HG02938 (cell line): Measurements from ENCODE around the gene SLC25A19.

Experiments
- ATAC-seq: cut with Tn5 transposase; IDR thresholded peaks from one replicate; pipeline ENCODE4 v1.9.1; 2021; ENCODE audit warnings: mild to moderate bottlenecking, moderate library complexity; ENCODE audit not compliant: unreplicated experiment

Gene SLC25A19

GRCh38 chr17:75244133-75244866, 44.9 kb downstream of the SLC25A19 start:
- ATAC-seq, result no peak

DNA sequence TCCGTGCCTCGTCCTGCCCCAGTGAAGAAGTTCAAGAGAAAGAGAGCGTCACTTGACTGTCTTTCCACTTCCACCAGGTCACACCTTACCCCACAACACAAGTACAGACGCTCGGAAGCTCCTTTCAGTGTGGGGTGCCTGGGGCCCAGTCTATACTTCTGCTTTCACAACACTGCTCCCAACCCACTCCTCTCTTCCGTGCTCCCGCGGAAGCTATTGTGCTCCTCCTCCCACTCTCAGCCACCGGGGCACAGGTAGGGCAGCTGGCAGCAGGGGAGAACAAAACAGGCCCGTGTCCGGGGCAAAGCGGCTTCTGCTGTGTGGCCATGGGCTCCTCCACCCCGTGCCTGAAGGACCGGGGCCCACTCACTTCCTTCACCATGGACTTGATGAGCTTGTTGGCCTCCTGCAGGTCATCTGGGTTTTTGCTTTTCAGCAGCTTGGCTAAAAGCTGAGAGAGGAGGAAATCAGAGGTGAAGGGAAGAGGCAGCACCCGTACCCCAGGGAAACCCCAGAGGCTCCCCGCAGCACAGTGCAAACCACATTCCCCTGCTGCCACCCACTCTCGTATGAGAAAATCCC, 46.7 kb downstream of the SLC25A19 start:
- ATAC-seq, result no peak

DNA sequence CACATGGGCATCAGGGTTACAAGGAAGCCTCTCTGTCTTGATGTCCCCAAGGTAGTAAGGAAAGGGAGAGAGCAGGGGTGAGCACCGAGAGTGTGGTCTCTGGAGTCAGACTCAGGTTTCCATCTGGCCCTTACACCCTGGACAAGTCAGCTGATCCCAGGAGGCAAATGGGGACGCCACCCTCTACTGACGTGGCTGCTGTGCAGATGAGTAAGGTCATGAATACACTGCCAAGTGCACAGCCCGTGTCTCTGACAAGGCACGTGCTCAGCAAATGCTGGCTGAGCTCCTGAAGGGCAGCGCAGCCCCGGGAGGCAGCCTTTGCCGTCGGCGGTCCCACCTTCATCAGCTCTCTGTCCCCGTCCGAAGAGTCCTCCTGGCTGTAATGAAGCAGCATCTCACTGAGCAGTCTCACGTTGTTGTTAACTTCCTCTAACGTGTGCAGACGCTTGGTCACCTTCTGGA, 47.2 kb downstream of the SLC25A19 start:
- ATAC-seq, result no peak

- ATAC-seq, result no peak
Observed at GRCh38 chr17:75241502-75241901, 47.7 kb downstream of the SLC25A19 start.

DNA sequence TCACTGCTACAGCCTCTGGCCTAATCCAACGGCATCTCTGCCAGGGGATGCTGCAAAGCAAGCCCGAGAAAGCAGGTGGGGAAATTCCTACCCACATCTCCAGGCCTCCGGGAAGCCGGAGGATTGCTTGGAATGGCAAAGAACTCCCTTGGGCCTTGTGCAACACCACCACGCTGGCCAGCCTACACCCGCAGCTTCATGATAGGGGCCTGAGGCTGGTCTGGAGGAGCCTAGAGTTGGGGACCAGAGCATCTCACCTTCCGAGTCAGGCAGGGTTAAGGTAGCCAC, 48.1 kb downstream of the SLC25A19 start:
- ATAC-seq, result no peak

- no peak for ATAC-seq
Observed at GRCh38 chr17:75240394-75241142, 48.7 kb downstream of the SLC25A19 start.

GRCh38 chr17:75239778-75240393, 49.3 kb downstream of the SLC25A19 start:
- no peak for ATAC-seq

- no peak for ATAC-seq
Observed at GRCh38 chr17:75239214-75239613, 50.0 kb downstream of the SLC25A19 start.

GRCh38 chr17:75238684-75239191, 50.5 kb downstream of the SLC25A19 start:
- ATAC-seq, result no peak

GRCh38 chr17:75238020-75238580, 51.1 kb downstream of the SLC25A19 start:
- ATAC-seq, result no peak

DNA sequence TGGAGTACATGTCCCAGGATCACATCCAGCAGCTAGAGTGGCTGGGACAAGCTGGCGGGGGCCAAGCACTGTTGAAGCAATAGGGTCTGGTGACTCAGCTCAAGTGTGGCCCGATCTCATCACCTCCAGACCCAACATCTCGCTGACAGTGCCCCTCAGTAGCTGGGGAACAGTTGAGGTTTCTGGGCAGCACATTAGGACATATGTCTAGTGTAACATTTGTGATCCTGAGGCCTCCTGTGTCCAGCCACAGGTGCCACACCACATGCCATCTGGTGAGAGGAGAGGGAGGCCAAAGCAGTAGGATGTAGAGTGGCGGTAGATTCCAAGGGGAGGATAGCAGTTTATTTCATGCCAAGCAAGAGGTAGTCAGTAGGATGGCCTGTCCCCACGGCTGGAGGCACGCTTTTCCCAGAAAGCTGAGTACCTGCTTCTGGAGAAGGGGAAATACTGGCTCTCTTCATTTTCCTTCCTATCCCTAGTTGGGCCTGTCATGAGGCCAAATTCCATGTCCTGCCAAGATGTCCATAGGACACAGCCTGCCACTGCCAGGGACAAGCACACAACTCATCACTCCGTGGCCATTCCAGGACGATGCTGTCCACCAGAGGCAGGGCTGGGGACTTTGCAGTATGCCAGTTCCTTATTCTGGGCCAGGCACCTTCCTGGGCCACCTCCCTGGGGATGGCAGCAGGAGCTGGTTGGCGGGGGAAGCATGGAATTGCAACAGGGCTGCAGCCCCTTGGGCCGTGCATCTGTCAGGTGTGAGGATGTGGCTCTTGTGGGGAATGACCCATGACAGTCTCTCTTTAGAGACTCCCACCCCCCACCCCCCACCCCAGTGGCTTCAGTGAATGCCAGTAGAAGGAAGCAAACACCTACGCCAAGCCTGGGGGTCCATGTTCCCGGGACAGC, 51.9 kb downstream of the SLC25A19 start:
- ATAC-seq, result no peak

GRCh38 chr17:75232786-75233185, 56.4 kb downstream of the SLC25A19 start:
- ATAC-seq, result no peak

DNA sequence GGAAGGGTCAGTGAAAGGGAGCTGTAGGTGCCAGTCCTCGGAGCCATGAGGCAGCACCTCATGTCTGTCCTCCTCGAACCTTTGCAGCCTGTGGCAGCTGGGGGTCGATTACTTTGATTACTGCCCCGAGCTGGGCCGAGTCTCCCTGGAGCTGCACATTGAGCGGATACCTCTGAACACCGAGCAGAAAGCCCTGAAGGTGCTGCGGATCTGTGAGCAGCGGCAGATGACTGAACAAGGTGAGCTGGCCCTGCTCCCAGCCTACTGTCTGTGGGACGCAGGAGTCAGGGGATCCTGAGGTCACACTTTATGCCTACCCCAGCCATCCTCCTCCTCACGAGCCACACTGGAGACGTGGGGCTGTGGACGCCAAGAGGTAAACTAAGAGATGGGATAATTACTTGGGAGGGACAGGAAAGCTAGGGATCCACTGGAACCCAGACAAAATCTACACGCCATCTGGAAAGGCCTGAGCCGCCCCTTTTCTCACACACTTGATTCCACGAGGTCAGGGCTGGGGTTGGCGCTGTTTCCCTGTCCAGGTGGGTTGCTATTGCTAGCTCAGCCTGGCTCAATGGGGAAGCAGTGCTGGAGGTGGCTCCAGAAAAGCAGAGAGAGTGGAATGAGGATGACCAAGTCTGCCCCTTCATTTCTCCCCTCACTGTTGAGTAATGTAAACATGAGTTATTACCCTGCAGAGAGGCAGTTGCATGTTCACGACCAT, 57.3 kb downstream of the SLC25A19 start:
- no peak for ATAC-seq

DNA sequence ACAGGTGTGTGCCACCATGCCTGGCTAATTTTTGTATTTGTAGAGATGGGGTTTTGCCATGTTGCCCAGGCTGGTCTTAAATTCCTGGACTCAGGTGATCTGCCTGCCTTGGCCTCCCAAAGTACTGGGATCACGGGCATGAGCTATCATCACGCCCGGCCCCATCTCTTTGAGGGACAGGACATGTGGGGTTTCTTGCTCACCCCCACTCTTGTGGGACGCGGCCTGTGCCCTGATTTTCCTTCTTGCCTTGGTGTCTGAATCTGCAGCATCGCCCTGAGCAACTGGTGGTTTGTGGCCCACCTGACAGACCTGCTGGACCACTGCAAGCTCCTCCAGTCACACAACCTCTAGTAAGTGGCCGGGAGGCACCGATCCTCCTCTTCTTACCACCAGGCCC, 58.2 kb downstream of the SLC25A19 start:
- no peak for ATAC-seq

- ATAC-seq, result no peak
Observed at GRCh38 chr17:75228847-75229246, 60.4 kb downstream of the SLC25A19 start.

- ATAC-seq, result no peak
Observed at GRCh38 chr17:75228305-75228704, 60.9 kb downstream of the SLC25A19 start.

GRCh38 chr17:75227729-75228128, 61.5 kb downstream of the SLC25A19 start:
- no peak for ATAC-seq

DNA sequence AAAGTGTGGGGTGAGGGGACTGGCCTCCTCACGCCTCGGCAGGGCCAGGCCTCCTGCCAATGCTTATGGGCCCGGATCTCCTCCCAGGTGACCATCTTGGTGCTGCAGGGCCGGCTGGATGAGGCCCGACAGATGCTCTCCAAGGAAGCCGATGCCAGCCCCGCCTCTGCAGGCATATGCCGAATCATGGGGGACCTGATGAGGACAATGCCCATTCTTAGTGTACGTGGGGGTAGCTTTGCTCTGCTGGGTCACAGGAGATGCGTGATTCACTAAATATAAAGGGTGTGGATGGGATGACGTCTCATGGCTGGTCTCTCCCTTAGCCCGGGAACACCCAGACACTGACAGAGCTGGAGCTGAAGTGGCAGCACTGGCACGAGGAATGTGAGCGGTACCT, 64.2 kb downstream of the SLC25A19 start:
- no peak for ATAC-seq
